GM12891 (cell line): ENCODE results near the gene ANAPC2.

Experiments
- PAX5 ChIP-seq: IDR thresholded peaks from 2 replicates; pipeline ENCODE4 v1.6.1; 2011; ENCODE audit warnings: low read length, moderate library complexity, mild to moderate bottlenecking; ENCODE audit not compliant: insufficient read depth, severe bottlenecking
- POLR2A ChIP-seq: IDR thresholded peaks from 2 replicates; pipeline ENCODE4 v1.6.1; 2011; ENCODE audit warnings: low read depth, low read length, control low read depth
- POLR2AphosphoS5 ChIP-seq: IDR thresholded peaks from 2 replicates; pipeline ENCODE4 v1.6.1; 2011; ENCODE audit warnings: low read depth, low read length, control low read depth
- SPI1 ChIP-seq: IDR thresholded peaks from 2 replicates; pipeline ENCODE4 v1.6.1; 2011; ENCODE audit warnings: low read depth, low read length, control low read depth
- TAF1 ChIP-seq: IDR thresholded peaks from 2 replicates; pipeline ENCODE4 v1.6.1; 2011; ENCODE audit warnings: low read depth, low read length, control low read depth

- TF ChIP-seq POLR2AphosphoS5 (no peak), POLR2A (no peak), SPI1 (no peak), TAF1 (no peak), PAX5 (no peak)
Observed at GRCh38 chr9:137136261-137136880, 52.0 kb downstream of the ANAPC2 start.
